Ramos (cell line): ENCODE measurements around the gene MYCBP.

Experiments used
- in situ Hi-C: fragments of 300-500 bp; cut with MboI; formaldehyde crosslinking; loops from one replicate; pipeline ENCODE4 v1.14.3; 2022; ENCODE audit warnings: low sequenced_read_pairs; ENCODE audit not compliant: unreplicated experiment

Gene MYCBP

GRCh38 chr1:38827318-38827717 is 45.8 kb downstream of the MYCBP start:
- in situ Hi-C loops, result no loop called here

- in situ Hi-C loops, result no loop called here
Observed at GRCh38 chr1:38826886-38827285, 46.3 kb downstream of the MYCBP start.

GRCh38 chr1:38826262-38826661 is 46.9 kb downstream of the MYCBP start:
- in situ Hi-C loops, result no loop called here

- in situ Hi-C loops, result no loop called here
Observed at GRCh38 chr1:38820860-38821259, 52.3 kb downstream of the MYCBP start.

- in situ Hi-C loops, result no loop called here
Observed at GRCh38 chr1:38819516-38819915, 53.6 kb downstream of the MYCBP start.

- in situ Hi-C loops, result no loop called here
Observed at GRCh38 chr1:38819040-38819439, 54.1 kb downstream of the MYCBP start.

- in situ Hi-C loops, result no loop called here
Observed at GRCh38 chr1:38818175-38818976, 54.8 kb downstream of the MYCBP start.

- in situ Hi-C loops, result no loop called here
Observed at GRCh38 chr1:38817267-38818174, 55.6 kb downstream of the MYCBP start.

- in situ Hi-C loops, result no loop called here
Observed at GRCh38 chr1:38815903-38816627, 57.1 kb downstream of the MYCBP start.

- in situ Hi-C loops, result no loop called here
Observed at GRCh38 chr1:38814984-38815464, 58.1 kb downstream of the MYCBP start.

- in situ Hi-C loops, result no loop called here
Observed at GRCh38 chr1:38814444-38814983, 58.6 kb downstream of the MYCBP start.

- in situ Hi-C loops, result no loop called here
Observed at GRCh38 chr1:38812981-38813380, 60.2 kb downstream of the MYCBP start.
